ENCODE results near the gene CMTM5.

CMTM5 gene

GRCh38 chr14:23403139-23403438 is 26.2 kb downstream of the CMTM5 start:
- in situ Hi-C loops (cut with MboI; ENCODE audit: low pct_unique_long_range_greater_than_20kb, low sequenced_read_pairs, unreplicated experiment): no loop called here
- TF ChIP-seq CTCF (IDR thresholded peaks at IDR 0.05; ENCODE audit: extremely low read depth, insufficient read depth, missing control alignments): no peak
- no peak for DNase-seq (ENCODE audit: low spot score)

- TF ChIP-seq CTCF (IDR thresholded peaks at IDR 0.05; ENCODE audit: extremely low read depth, insufficient read depth, missing control alignments): no peak
- DNase-seq (ENCODE audit: low spot score): no peak
- in situ Hi-C loops (cut with MboI; ENCODE audit: low pct_unique_long_range_greater_than_20kb, low sequenced_read_pairs, unreplicated experiment): no loop called here
Observed at GRCh38 chr14:23403908-23404307, 27.1 kb downstream of the CMTM5 start.

- no peak for TF ChIP-seq CTCF (IDR thresholded peaks at IDR 0.05; ENCODE audit: extremely low read depth, insufficient read depth, missing control alignments)
- DNase-seq (ENCODE audit: low spot score): no peak
- in situ Hi-C loops (cut with MboI; ENCODE audit: low pct_unique_long_range_greater_than_20kb, low sequenced_read_pairs, unreplicated experiment): no loop called here
Observed at GRCh38 chr14:23404331-23404900, 27.6 kb downstream of the CMTM5 start.

- DNase-seq (ENCODE audit: low spot score): no peak
- no peak for TF ChIP-seq CTCF (IDR thresholded peaks at IDR 0.05; ENCODE audit: extremely low read depth, insufficient read depth, missing control alignments)
- in situ Hi-C loops (cut with MboI; ENCODE audit: low pct_unique_long_range_greater_than_20kb, low sequenced_read_pairs, unreplicated experiment): no loop called here
Observed at GRCh38 chr14:23405096-23405495, 28.2 kb downstream of the CMTM5 start.

GRCh38 chr14:23405516-23406025 is 28.7 kb downstream of the CMTM5 start:
- in situ Hi-C loops (cut with MboI; ENCODE audit: low pct_unique_long_range_greater_than_20kb, low sequenced_read_pairs, unreplicated experiment): no loop called here
- no peak for TF ChIP-seq CTCF (IDR thresholded peaks at IDR 0.05; ENCODE audit: extremely low read depth, insufficient read depth, missing control alignments)
- no peak for DNase-seq (ENCODE audit: low spot score)

- no peak for DNase-seq (ENCODE audit: low spot score)
- no peak for TF ChIP-seq CTCF (IDR thresholded peaks at IDR 0.05; ENCODE audit: extremely low read depth, insufficient read depth, missing control alignments)
- in situ Hi-C loops (cut with MboI; ENCODE audit: low pct_unique_long_range_greater_than_20kb, low sequenced_read_pairs, unreplicated experiment): no loop called here
Observed at GRCh38 chr14:23406244-23406643, 29.4 kb downstream of the CMTM5 start.
